Esophagus squamous epithelium (tissue), 5 donors: ENCODE results near the gene FMO5. TPM values are rescaled to one million over a fixed set of nuclear protein-coding genes. Genes with fewer than 3 reads are reported as not detected.

ENCODE experiments used
- DNase-seq: peaks from one replicate; lab custom pipeline; 2025; lab: John Stamatoyannopoulos, UW
- H3K27ac ChIP-seq, 4 donors: fragments of 200-600 bp; sonication (generic); one replicate each; pipeline ENCODE4 v1.5.1; 2016 to 2019; ENCODE audit warnings: mild to moderate bottlenecking in 1 of 4
- H3K27me3 ChIP-seq, 4 donors: fragments of 200-600 bp; sonication (generic); 1 replicate in 3 of 4; 2 replicates in 1 of 4; pipeline versions ENCODE4 v1.5.1 to v1.6.0; 2017 to 2021; ENCODE audit warnings: antibody characterized with exemption in 1 of 4
- H3K36me3 ChIP-seq, 3 donors: fragments of 200-600 bp; sonication (generic); one replicate each; pipeline ENCODE4 v1.5.1; 2016 to 2019
- H3K4me1 ChIP-seq, 3 donors: fragments of 200-600 bp; sonication (generic); one replicate each; pipeline ENCODE4 v1.5.1; 2017 to 2019
- H3K4me3 ChIP-seq, 4 donors: fragments of 200-600 bp; sonication (generic); 1 replicate in 3 of 4; 2 replicates in 1 of 4; pipeline ENCODE4 v1.5.1; 2016 to 2019; ENCODE audit warnings: mild to moderate bottlenecking in 2 of 4, moderate library complexity in 1 of 4
- H3K9me3 ChIP-seq, 3 donors: fragments of 200-600 bp; sonication (generic); one replicate each; pipeline ENCODE4 v1.5.1; 2016 to 2019
- CTCF ChIP-seq, 6 experiments: fragments of 450-650 bp in 4 of 6; fragments of 200-600 bp in 2 of 6; sonication (generic) in 2 of 6; IDR thresholded peaks; one replicate each; pipeline ENCODE4 v1.5.1; 2016 to 2019; ENCODE audit warnings: antibody characterized with exemption in 6 of 6, mild to moderate bottlenecking in 4 of 6, moderate library complexity in 4 of 6
- POLR2A ChIP-seq, 4 donors: fragments of 450-650 bp; IDR thresholded peaks; one replicate each; pipeline ENCODE4 v1.6.1; 2017; ENCODE audit warnings: antibody characterized with exemption in 4 of 4, mild to moderate bottlenecking in 4 of 4, moderate library complexity in 3 of 4
- WGBS, 2 donors: methylation state at CpG; one replicate each; pipeline ENCODE4 v1.1.5; 2018; 5-methylcytosine and 5-hydroxymethylcytosine counted together
- intact Hi-C: fragments of 100-400 bp; cut with DNase I; formaldehyde crosslinking; loops from one replicate; pipeline ENCODE4 v1.15.0; 2022
- total RNA-seq, 4 donors: library from RNA; depleted of rRNA; stranded (reverse); fragments of >200 nt; gene quantifications; one replicate each; pipeline ENCODE4 v1.1.0, GENCODE V29; 2016
- donor health status: DM: yes; HTN: yes; CAD: no.

Gene FMO5
- total RNA-seq, 4 donors from 2014 or later = 0.38 to 2.3 (median 0.77) TPM

- no peak for DNase-seq
Measured at GRCh38 chr1:147238925-147239820, 14.0 kb upstream of the FMO5 start.

GRCh38 chr1:147238053-147238902 is 13.1 kb upstream of the FMO5 start:
- TF ChIP-seq CTCF (IDR thresholded peaks at IDR 0.05) (no peak), POLR2A (IDR thresholded peaks at IDR 0.05) (no peak)
- Histone ChIP-seq H3K4me3 (no peak overlapping the region), H3K4me1 (peaks cover 11 to 30% (median 12%) of the 10 kb centered on the region in 3 donors), H3K27me3 (no peaks in the 10 kb centered on the region), H3K36me3 (no peaks in the 10 kb centered on the region), H3K27ac (no peak overlapping the region), H3K9me3 (no peaks in the 10 kb centered on the region)
- no peak for DNase-seq
- intact Hi-C loops = no loop called here
- 32 to 34% methylated on average over 3 of the region's 3 CpGs for WGBS, 2 donors

More at GRCh38 chr1:147238925-147239820, 14.0 kb upstream of the FMO5 start:
- Histone ChIP-seq H3K36me3 (no peaks in the 10 kb centered on the region), H3K4me1 (peaks cover 12 to 39% (median 18%) of the 10 kb centered on the region in 3 donors), H3K27ac (no peak overlapping the region), H3K9me3 (no peaks in the 10 kb centered on the region), H3K4me3 (no peak overlapping the region), H3K27me3 (no peaks in the 10 kb centered on the region)
- 81 to 87% methylated on average over 11 of the region's 11 CpGs for WGBS, 2 donors
- intact Hi-C loops = no loop called here
- no peak for TF ChIP-seq CTCF (IDR thresholded peaks at IDR 0.05)
- no peak for TF ChIP-seq POLR2A (IDR thresholded peaks at IDR 0.05)

GRCh38 chr1:147236959-147237791 is 12.0 kb upstream of the FMO5 start:
- WGBS, 2 donors = 39 to 47% methylated on average over 2 to 3 of the region's 3 CpGs
- no peak for TF ChIP-seq POLR2A (IDR thresholded peaks at IDR 0.05)
- no peak for TF ChIP-seq CTCF (IDR thresholded peaks at IDR 0.05)

GRCh38 chr1:147236448-147236847 is 11.3 kb upstream of the FMO5 start:
- Histone ChIP-seq H3K27me3 (no peaks in the 10 kb centered on the region), H3K27ac (no peak overlapping the region), H3K9me3 (no peaks in the 10 kb centered on the region), H3K4me1 (peaks cover 7 to 23% (median 12%) of the 10 kb centered on the region in 3 donors), H3K4me3 (no peak overlapping the region), H3K36me3 (no peaks in the 10 kb centered on the region)
- no peak for DNase-seq
- intact Hi-C loops = no loop called here
- no CpG with 5 or more reads among the region's 2 CpGs for WGBS, 2 donors
- TF ChIP-seq POLR2A (IDR thresholded peaks at IDR 0.05) (no peak), CTCF (IDR thresholded peaks at IDR 0.05) (no peak)

More at GRCh38 chr1:147236959-147237791, 12.0 kb upstream of the FMO5 start:
- intact Hi-C loops = no loop called here
- Histone ChIP-seq H3K27ac (peak overlapping the region in 1 of 4 donors; percentile 33), H3K4me1 (peaks cover 11 to 28% (median 12%) of the 10 kb centered on the region in 3 donors), H3K9me3 (no peaks in the 10 kb centered on the region), H3K4me3 (no peak overlapping the region), H3K27me3 (no peaks in the 10 kb centered on the region), H3K36me3 (no peaks in the 10 kb centered on the region)
- no peak for DNase-seq
